Pons (tissue), 1 donor: Measurements from ENCODE around the gene REG3A.

Experiments
- DNase-seq: peaks from one replicate; pipeline ENCODE4 v3.0.0-alpha.2; 2016; ENCODE audit warnings: low spot score

REG3A gene

DNA sequence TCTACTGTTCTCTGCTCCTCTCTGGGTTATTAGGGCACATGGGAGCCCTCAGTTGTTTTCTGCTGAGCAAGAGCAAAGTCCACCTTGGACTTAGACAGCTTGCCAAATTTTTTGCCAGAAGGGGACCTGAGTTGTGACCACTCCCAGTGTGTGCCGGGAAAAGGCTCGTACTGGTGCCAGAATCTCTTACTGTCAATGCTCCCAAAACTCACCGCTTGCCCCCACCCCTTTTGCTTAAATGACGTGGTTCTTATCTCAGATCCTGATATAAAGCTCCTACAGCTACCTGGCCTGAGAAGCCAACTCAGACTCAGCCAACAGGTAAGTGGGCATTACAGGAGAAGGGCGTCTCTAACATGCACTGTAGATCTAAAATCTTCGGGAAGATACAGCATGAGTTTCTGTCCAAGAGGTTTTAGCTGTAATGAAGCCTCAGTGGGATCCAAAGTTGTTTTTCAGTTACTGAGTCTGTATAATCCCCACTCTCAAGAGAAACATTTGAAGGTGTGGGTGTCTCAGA is 39.3 kb downstream of the REG3A start, which contains the start of gene REG1A:
TSS of gene REG1A (plus strand) at position 295 of the 520 bp plus-strand sequence. CDS start 374 bp downstream, outside the sequence.
- DNase-seq, result no peak

DNA sequence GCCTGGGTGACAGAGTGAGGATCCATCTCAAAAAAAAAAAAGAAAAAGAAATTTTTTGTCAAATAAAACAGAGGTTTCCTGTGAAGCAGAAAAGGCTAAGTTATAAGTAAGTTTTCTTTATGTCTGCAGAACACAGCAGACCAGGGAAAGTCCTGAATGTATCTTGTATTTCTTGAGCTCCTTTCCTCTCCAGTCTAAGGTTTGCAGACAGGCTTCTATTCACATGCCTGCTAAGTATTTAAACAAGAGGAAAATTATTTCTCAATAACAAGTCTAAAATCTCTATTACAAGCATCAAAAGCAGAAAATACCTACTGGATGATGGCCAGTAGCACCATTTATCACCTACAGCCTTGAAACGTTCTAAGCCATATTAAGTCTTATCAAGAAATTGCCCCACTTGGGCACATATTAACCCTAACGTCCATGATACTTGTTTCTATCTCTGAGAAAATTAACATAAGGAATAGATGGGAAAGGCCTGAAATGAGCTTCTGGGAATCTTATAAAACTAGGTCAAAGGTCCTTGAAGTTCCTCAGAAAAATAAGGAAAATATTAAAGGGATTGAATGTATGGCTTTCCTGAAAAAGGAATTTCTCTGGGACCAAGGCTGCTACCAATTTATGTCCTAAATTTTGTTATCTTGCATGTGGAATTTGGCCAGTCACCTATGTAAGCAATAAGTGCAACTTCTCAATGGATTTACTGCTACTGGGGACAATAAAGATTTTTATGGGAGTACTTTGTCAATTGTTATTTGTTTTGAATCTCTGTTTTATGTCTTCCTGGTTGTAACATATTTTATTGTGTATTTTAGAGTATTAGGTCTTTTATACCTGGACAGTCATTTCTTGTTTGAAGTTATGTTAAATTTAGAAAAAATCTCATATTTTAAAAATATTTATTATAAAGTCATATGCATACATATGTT is 42.3 kb downstream of the REG3A start:
- DNase-seq, result no peak

DNA sequence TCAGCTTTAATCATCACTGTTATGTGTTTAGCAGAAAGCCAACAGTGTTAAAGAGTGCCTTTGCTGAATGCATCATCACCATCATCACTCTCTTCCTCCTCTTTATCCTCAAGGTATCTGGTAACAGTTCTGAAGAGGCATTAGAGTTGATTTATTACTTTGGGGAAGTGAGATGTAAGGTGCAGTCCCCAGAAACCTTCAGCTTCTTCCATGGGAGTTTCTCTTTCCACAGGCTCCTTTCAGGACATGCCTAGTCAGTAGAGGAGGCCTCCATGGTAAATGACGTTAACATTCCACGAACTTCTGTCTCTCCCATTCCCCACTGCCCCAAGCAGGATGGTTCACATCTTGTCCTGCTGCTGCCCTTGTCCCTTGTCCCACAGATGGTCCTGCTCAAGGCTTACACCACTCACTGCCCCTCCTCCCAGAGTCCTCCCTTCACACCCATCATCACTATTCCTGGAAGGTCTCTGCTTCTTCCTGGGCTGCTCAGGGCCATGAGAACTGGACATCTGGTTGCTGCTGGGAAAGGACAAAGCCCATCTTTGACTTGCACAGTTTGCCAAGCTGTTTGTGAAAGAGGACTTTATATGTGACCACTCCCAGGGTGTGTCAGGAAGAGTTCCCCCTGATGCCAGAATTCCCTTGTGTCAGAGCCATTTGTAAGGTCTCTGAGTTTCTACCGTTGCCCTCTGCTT is 44.6 kb downstream of the REG3A start:
- DNase-seq, result no peak

DNA sequence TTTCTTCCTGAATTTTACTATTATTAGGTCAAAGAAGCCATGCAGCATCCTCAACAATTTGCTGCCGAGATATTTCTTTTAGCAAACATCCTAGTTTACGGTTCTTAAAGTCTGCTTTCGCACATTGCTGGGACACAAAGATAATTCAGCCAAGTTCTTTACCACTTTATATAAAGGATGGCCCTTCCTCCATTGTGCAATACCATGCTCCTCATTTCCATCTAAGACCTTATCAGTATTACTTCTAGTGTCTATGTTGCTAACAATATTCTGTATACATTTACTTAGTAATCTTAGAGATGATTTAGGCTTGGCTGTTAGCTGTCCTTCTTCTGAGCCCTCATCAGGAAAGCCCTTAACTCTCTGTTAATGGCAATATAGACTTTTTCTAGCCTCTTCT is 47.3 kb downstream of the REG3A start:
- DNase-seq, result no peak
